B cell (primary cell): Measurements from ENCODE around the gene CD52. TPM values are rescaled to one million over a fixed set of nuclear protein-coding genes. Genes with fewer than 3 reads are reported as not detected.

Experiments used
- ATAC-seq: fragments of 200-7000 bp; cut with Tn5 transposase; one replicate; pipeline ENCODE4 v1.10.0; 2021; ENCODE audit warnings: low read depth, mild to moderate bottlenecking, moderate number of reproducible peaks, moderate library complexity
- CTCF ChIA-PET: fragments of 350-600 bp; sonication (Branson Sonifier 250); formaldehyde crosslinking; loops from one replicate; lab custom pipeline; 2021; ENCODE audit warnings: antibody characterized with exemption, inconsistent platforms; lab: Charles Lee
- POLR2A ChIA-PET: fragments of 350-600 bp; sonication (Branson Sonifier 250); formaldehyde crosslinking; loops from one replicate; lab custom pipeline; 2021; ENCODE audit warnings: antibody characterized with exemption; lab: Charles Lee
- DNase-seq: peaks from one replicate; pipeline ENCODE4 v3.0.0; 2013
- H2AFZ ChIP-seq: 2 replicates; pipeline ENCODE4 v1.6.1; 2012; ENCODE audit warnings: mild to moderate bottlenecking, low read depth, low read length; ENCODE audit not compliant: insufficient read depth, poor library complexity, severe bottlenecking
- H3K27ac ChIP-seq, 2 donors: 1 replicate in 1 of 2; 2 replicates in 1 of 2; pipeline ENCODE4 v1.5.1; 2012 to 2013; ENCODE audit warnings: low read length in 2 of 2, mild to moderate bottlenecking in 2 of 2, moderate library complexity in 1 of 2
- H3K27me3 ChIP-seq, 4 experiments: fragments of 200-600 bp in 1 of 4; sonication (generic) in 1 of 4; replicated peaks in 1 of 4; 1 replicate in 2 of 4; 2 replicates in 2 of 4; pipeline versions ENCODE4 v1.6.1 to v1.7.0; 2013 to 2016; ENCODE audit warnings: low read length in 3 of 4, mild to moderate bottlenecking in 2 of 4, mixed read lengths in 1 of 4, moderate library complexity in 1 of 4; ENCODE audit not compliant: insufficient read depth in 4 of 4, control insufficient read depth in 3 of 4; ENCODE audit errors: control extremely low read depth in 1 of 4
- H3K36me3 ChIP-seq, 2 experiments: replicated peaks in 1 of 2; 1 replicate in 1 of 2; 2 replicates in 1 of 2; pipeline versions ENCODE4 v1.6.1 to v1.7.1; 2013; ENCODE audit warnings: low read length in 1 of 2; ENCODE audit not compliant: insufficient read depth in 2 of 2, control insufficient read depth in 1 of 2; ENCODE audit errors: control extremely low read depth in 1 of 2, extremely low read depth in 1 of 2
- H3K4me1 ChIP-seq, 2 donors: fragments of 200-600 bp in 1 of 2; sonication (generic) in 1 of 2; 1 replicate in 1 of 2; 2 replicates in 1 of 2; pipeline versions ENCODE4 v1.5.1 to v1.6.1; 2013 to 2017; ENCODE audit warnings: low read length in 2 of 2; ENCODE audit not compliant: control insufficient read depth in 2 of 2, insufficient read depth in 2 of 2
- H3K4me2 ChIP-seq: replicated peaks from 2 replicates; pipeline ENCODE3; 2012; ENCODE audit warnings: mild to moderate bottlenecking, low read depth, low read length; ENCODE audit not compliant: poor library complexity, severe bottlenecking
- H3K4me3 ChIP-seq, 5 experiments: fragments of 200-600 bp in 1 of 5; sonication (generic) in 1 of 5; 1 replicate in 3 of 5; 2 replicates in 2 of 5; pipeline versions ENCODE4 v1.5.1 to v1.7.0; 2011 to 2016; ENCODE audit warnings: low read length in 4 of 5, mild to moderate bottlenecking in 4 of 5, low read depth in 2 of 5, control low read depth in 1 of 5, moderate library complexity in 1 of 5; ENCODE audit not compliant: insufficient read depth in 1 of 5; ENCODE audit errors: control extremely low read depth in 1 of 5, extremely low read depth in 1 of 5
- H3K79me2 ChIP-seq: fragments of 200-600 bp; sonication (generic); one replicate; pipeline ENCODE4 v1.6.0; 2016; ENCODE audit warnings: low read length; ENCODE audit not compliant: control insufficient read depth, insufficient read depth
- H3K9ac ChIP-seq: fragments of 200-600 bp; sonication (generic); 2 replicates; pipeline ENCODE4 v1.6.1; 2017; ENCODE audit warnings: mild to moderate bottlenecking, low read length, moderate library complexity
- H3K9me3 ChIP-seq, 3 donors: one replicate each; pipeline versions ENCODE4 v1.6.1 to v1.7.1; 2013; ENCODE audit warnings: low read length in 2 of 3; ENCODE audit not compliant: control insufficient read depth in 2 of 3, insufficient read depth in 1 of 3; ENCODE audit errors: control extremely low read depth in 1 of 3
- H4K20me1 ChIP-seq: 2 replicates; pipeline ENCODE4 v1.6.0; 2012; ENCODE audit warnings: mild to moderate bottlenecking, low read length; ENCODE audit not compliant: insufficient read depth, control insufficient read depth, poor library complexity, severe bottlenecking
- H3K27ac Mint-ChIP-seq: one replicate; pipeline ENCODE4 v1.8.0; 2021; ENCODE audit warnings: mixed read lengths
- H3K27me3 Mint-ChIP-seq: one replicate; pipeline ENCODE4 v1.8.0; 2021; ENCODE audit warnings: mixed read lengths
- H3K4me1 Mint-ChIP-seq: one replicate; pipeline ENCODE4 v1.8.0; 2021; ENCODE audit warnings: mixed read lengths
- H3K4me3 Mint-ChIP-seq: one replicate; pipeline ENCODE4 v1.8.0; 2021; ENCODE audit warnings: mixed read lengths
- H3K9me3 Mint-ChIP-seq: one replicate; pipeline ENCODE4 v1.8.0; 2022; ENCODE audit warnings: mixed read lengths; ENCODE audit not compliant: insufficient read depth
- CTCF ChIP-seq: fragments of 200-600 bp; IDR thresholded peaks from one replicate; pipeline ENCODE4 v1.8.0; 2022; ENCODE audit warnings: antibody characterized with exemption, mild to moderate bottlenecking
- EZH2 ChIP-seq: IDR thresholded peaks from 2 replicates; pipeline ENCODE4 v1.6.1; 2012; ENCODE audit warnings: borderline replicate concordance, low read depth, mild to moderate bottlenecking, moderate library complexity, low read length; ENCODE audit not compliant: insufficient read depth, poor library complexity, severe bottlenecking
- WGBS: methylation state at CpG from one replicate; pipeline ENCODE4 v1.1.5; 2013; ENCODE audit warnings: missing lambda C conversion rate; ENCODE audit not compliant: insufficient coverage; 5-methylcytosine and 5-hydroxymethylcytosine counted together
- intact Hi-C: fragments of 100-400 bp; cut with micrococcal nuclease; formaldehyde crosslinking; loops from one replicate; pipeline ENCODE4 v1.10.0; 2022
- polyA plus RNA-seq: library from polyadenylated mRNA; depleted of rRNA; stranded (reverse); fragments of >200 nt; gene quantifications from 2 replicates; pipeline ENCODE4 v1.2.3, GENCODE V29; 2012
- total RNA-seq, 2 donors: library from RNA; stranded (reverse); fragments of 120-200 nt in 1 of 2; gene quantifications; 1 replicate in 1 of 2; 2 replicates in 1 of 2; pipeline versions ENCODE4 v1.2.3 to v1.2.4, GENCODE V29; 2013 to 2022

Gene CD52
- total and polyA plus RNA-seq, 2 donors (not counting 1 experiment from before 2014, with no cell fraction given) = 1,116 to 1,597 TPM

DNA sequence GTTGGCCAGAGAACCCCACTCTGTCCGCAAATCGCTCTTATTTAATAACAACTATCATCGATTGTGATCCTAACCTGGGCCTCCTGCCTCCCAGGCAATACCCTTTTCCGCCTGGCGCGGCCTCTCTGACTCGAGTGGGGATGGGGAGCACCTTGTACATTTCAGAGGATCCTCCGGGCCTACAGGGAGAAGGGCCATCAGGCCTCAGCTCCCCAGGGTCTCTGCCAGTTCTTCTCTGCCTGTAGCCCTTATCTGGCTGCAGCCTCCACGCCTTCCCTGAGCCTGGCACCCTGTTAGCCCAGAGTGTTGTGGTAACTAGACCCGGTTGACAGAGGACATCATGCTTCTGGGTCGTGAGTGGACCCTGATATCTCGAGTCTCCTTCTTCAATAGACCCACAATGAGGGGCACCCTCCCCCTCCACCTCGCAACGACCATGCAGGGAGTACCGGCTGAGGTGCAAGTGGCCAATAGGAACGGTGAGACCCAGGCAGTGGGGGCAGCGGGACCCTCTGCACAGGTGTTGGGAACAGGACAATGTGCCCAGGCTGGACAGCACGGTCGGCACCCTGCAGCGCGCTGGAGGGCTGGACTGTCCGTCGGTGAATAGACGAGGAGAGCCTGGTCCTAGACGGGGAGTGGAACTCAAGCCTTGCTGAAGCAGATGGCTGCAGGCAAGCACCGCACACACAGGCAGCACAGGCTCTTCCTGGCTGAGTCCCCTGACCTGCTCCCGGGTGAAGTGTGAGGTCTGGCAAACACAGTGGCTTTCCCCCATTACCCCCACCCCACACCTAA is 43.2 kb downstream of the CD52 start:
- H3K4me1 Mint-ChIP-seq = peaks cover 31% of the 10 kb centered on the region
- ChIA-PET POLR2A (interaction anchor here (0.8 to 1.2 kb wide), 2 partner anchors 39 to 76 kb away, joined by 3 read pairs; no protein-coding TSS in a partner anchor), CTCF (interaction anchor here (0.6 to 5.7 kb wide), 11 partner anchors 17 to 259 kb away, joined by 3 to 96 read pairs (median 4); partner anchors contain the start of genes C1orf232 and ZNF593)
- no peak overlapping the region for H3K27ac ChIP-seq
- H3K9ac ChIP-seq = peak overlapping the region; percentile 76
- ATAC-seq (no peak), DNase-seq (peak; percentile 36)
- H3K79me2 ChIP-seq = no peaks in the 10 kb centered on the region
- no peak overlapping the region for H3K27ac Mint-ChIP-seq
- H3K9me3 Mint-ChIP-seq = no peaks in the 10 kb centered on the region
- H3K4me2 ChIP-seq = peak overlapping the region; percentile 99
- peaks cover 0 to 11% (median 0%) of the 10 kb centered on the region in 3 donors for H3K9me3 ChIP-seq
- H3K27me3 ChIP-seq = peaks cover 0 to 39% (median 14%) of the 10 kb centered on the region in 4 experiments
- no peaks in the 10 kb centered on the region for H4K20me1 ChIP-seq
- H2AFZ ChIP-seq = peak overlapping the region; percentile 76
- H3K4me3 ChIP-seq = peak overlapping the region in 3 of 5 experiments; percentile 54 to 71 (median 57)
- peaks cover 22 to 28% of the 10 kb centered on the region in 2 donors for H3K4me1 ChIP-seq
- no peaks in the 10 kb centered on the region for H3K36me3 ChIP-seq
- peaks cover 26% of the 10 kb centered on the region for H3K27me3 Mint-ChIP-seq
- intact Hi-C loops = loop anchor here (1.0 to 2.0 kb wide), 2 partner anchors 25 to 112 kb away; partner anchors contain the start of gene HMGN2
- TF ChIP-seq EZH2 (no peak), CTCF (no peak)
- H3K4me3 Mint-ChIP-seq = peak overlapping the region; percentile 85
- 70% methylated on average over 27 of the region's 27 CpGs for WGBS
